AG09309 (cell line): ENCODE data around the gene SLC22A13.

Source experiments
- DNase-seq: peaks from one replicate; pipeline ENCODE4 v3.0.0-alpha.2; 2010; ENCODE audit warnings: low read depth
- H3K4me3 ChIP-seq: 2 replicates; pipeline ENCODE4 v1.5.1; 2011; ENCODE audit warnings: mild to moderate bottlenecking, low read depth, low read length, moderate library complexity; ENCODE audit not compliant: control insufficient read depth
- TF ChIP-seq, protein P1 (sequence below): IDR thresholded peaks from 2 replicates; pipeline ENCODE4 v1.5.1; 2011; ENCODE audit warnings: mild to moderate bottlenecking, low read depth, low read length, inconsistent platforms; ENCODE audit not compliant: insufficient read depth, control insufficient read depth; ENCODE audit errors: missing control alignments

SLC22A13 gene

DNA sequence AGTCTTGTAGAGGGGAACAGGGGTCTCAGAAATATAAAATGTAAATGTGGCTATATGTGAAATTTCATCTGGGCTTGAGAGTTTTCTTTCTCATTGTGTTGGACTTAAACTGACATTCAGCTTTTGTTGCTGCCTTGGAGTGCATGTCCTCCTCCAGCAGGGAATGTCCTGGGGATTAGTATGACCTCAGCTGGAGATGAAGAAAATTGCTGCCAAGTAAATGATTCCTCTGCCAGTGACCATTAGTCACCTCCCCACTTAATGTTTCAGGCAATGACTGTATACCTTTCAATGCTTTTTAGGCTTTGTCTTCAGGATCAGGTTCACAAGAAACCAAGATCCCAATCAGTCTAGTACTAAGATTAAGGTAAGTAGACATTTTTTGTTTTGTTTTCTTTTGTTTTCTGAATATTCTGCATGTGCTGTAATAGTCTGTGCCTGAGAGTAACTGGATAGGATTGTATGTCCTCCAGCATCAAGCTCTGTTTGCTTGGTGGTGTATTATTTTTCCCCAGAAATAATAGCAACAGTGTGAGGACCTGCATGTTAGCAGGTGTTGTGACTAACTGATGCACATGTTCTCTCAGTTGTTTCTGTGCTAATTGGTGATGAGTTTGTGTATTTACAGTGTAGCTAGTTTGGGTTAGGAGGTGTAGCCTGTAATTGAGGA lies 18.1 kb upstream of the SLC22A13 start:
- TF ChIP-seq, protein P1, sequence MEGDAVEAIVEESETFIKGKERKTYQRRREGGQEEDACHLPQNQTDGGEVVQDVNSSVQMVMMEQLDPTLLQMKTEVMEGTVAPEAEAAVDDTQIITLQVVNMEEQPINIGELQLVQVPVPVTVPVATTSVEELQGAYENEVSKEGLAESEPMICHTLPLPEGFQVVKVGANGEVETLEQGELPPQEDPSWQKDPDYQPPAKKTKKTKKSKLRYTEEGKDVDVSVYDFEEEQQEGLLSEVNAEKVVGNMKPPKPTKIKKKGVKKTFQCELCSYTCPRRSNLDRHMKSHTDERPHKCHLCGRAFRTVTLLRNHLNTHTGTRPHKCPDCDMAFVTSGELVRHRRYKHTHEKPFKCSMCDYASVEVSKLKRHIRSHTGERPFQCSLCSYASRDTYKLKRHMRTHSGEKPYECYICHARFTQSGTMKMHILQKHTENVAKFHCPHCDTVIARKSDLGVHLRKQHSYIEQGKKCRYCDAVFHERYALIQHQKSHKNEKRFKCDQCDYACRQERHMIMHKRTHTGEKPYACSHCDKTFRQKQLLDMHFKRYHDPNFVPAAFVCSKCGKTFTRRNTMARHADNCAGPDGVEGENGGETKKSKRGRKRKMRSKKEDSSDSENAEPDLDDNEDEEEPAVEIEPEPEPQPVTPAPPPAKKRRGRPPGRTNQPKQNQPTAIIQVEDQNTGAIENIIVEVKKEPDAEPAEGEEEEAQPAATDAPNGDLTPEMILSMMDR, result peak; percentile 46
- no peak overlapping the region for H3K4me3 ChIP-seq
- DNase-seq, result peak; percentile 66

DNA sequence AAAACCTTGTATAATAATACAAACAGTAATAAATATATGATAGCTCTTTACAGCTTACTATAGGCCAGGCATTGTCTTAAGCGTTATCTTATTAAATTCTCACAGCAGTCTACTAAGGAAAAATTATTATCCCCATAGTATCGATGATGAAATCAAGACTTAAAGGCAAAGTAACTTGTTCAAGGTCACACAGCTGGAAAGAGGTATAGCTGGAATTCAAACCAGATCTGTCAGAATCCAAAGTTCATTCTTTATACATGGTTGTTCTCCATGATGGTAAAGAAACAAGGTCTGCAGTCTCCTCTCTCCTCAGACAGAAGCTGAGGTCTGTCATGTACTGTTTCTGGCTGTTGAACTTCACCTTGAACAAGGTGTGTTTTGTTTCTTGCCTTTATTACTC lies 15.4 kb upstream of the SLC22A13 start:
- DNase-seq, result no peak
- TF ChIP-seq, protein P1, result no peak
- H3K4me3 ChIP-seq, result no peak overlapping the region

DNA sequence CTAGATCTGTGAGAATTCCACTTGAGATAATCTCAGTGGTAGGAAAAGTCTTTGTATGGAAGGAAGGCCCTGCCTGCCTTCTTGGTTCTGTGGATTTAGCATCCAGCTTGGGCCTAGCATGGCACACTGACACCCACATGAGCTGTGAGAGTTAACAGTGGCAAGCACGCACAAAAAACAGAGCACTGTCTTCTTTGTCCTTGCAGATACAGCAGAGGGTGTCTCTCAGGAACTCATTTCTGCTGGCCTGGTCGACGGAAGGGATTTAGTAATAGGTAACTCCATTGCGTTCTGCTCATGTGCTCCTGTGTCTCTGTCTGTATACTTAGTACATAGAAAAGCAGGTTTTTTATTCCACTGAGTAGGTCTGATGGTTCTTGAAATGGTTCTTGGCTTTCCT lies 14.4 kb upstream of the SLC22A13 start:
- H3K4me3 ChIP-seq, result no peak overlapping the region
- TF ChIP-seq, protein P1, result no peak

DNA sequence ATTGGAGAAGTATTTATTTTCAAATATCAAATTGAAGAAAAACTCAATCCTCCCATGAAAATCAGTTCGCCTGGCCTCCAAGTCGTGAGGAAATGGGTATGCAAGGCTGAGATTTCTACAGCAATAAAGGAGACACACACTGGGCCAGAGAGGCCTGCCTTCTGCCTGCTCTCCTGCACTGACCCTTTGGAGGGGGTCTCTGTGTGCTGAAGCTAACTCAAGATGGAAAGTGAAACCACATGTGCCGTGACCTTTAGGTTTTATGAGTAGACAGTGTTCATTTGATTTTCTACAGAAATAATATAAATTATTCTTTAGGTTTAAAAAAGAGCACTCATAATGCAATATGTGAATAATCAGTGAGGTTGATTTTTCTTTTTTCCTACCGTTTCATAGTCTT lies 11.9 kb upstream of the SLC22A13 start:
- H3K4me3 ChIP-seq, result no peak overlapping the region
- DNase-seq, result no peak
- TF ChIP-seq, protein P1, result no peak

More for the DNA sequence above, 14.4 kb upstream of the SLC22A13 start:
- no peak for DNase-seq

DNA sequence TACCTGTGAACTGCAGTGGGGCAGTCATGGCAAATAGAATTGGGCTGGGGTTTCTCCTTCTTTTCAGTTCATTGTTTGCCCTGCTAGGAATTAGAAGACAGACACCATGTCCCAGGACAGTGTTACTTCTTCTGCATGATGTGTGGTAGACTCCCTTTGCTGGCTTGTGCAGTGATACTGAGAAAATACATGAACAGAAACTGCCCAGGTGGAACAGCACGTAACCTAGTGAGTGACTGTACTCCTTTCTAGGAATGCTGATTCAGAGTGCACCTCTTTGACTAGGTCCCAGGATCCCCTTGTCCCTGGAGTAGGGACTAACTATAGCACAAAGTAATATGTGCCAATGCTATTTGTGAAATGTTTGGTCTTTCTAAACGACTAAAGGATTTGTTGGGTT lies 10.7 kb upstream of the SLC22A13 start:
- TF ChIP-seq, protein P1, result no peak
- no peak overlapping the region for H3K4me3 ChIP-seq
- no peak for DNase-seq

DNA sequence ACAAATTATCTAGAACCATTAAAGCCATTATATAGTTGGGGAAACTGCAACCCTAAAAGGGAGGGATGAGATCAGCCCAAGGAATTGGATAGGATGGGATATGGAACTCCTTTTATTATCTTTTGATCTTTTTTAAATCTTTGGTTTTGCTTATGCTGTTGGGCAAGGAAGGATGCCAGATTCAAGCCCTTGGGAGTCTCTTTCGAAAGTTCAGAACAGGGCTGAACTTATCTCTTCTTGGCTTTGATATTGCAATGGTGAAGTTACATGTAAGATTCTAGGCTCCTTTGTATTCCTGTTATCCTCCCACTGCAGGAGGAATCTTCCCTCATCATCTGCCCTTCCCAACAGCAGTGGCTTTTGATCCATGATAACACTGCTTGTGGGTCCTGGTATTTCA lies 10.0 kb upstream of the SLC22A13 start:
- H3K4me3 ChIP-seq, result no peak overlapping the region
- TF ChIP-seq, protein P1, result no peak
- no peak for DNase-seq
